ENCODE data around the gene ARL13B. TPM values are rescaled to one million over a fixed set of nuclear protein-coding genes. Genes with fewer than 3 reads are reported as not detected.

Gene ARL13B
- total RNA-seq, 4 donors from 2014 or later = 0.80 to 4.9 (median 3.6) TPM

DNA sequence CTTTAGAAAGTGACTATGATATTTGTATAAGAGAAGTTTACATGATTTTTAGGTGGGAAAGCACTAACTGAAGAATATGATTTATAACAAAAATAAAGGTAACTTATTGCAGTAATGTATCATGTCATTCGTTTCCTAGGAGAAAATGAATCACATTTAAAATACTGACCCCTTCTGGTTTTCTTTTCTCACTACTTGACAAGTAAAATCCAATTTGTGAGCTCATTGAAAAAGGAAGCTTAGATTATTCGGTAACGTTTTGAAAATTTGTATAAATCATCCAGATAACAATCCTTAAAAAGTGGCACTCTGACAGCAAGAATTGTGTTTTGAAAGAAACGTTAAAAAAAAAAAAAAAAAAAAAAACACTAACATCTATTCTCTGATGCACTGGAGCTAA lies 121.9 kb downstream of the ARL13B start:
- TF ChIP-seq POLR2AphosphoS5 (IDR thresholded peaks at IDR 0.05) (no peak), POLR2A (IDR thresholded peaks at IDR 0.05) (no peak), EP300 (IDR thresholded peaks at IDR 0.05; ENCODE audit: low read depth) (no peak)
- TF ChIP-seq, protein P1, sequence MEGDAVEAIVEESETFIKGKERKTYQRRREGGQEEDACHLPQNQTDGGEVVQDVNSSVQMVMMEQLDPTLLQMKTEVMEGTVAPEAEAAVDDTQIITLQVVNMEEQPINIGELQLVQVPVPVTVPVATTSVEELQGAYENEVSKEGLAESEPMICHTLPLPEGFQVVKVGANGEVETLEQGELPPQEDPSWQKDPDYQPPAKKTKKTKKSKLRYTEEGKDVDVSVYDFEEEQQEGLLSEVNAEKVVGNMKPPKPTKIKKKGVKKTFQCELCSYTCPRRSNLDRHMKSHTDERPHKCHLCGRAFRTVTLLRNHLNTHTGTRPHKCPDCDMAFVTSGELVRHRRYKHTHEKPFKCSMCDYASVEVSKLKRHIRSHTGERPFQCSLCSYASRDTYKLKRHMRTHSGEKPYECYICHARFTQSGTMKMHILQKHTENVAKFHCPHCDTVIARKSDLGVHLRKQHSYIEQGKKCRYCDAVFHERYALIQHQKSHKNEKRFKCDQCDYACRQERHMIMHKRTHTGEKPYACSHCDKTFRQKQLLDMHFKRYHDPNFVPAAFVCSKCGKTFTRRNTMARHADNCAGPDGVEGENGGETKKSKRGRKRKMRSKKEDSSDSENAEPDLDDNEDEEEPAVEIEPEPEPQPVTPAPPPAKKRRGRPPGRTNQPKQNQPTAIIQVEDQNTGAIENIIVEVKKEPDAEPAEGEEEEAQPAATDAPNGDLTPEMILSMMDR (IDR thresholded peaks at IDR 0.05) = no peak
- in situ Hi-C loops (cut with MboI; ENCODE audit: low pct_ligation_motif_present in 1 of 4, low pct_unique_long_range_greater_than_20kb in 1 of 4, low sequenced_read_pairs in 3 of 4) = no loop called here
- H3K27ac ChIP-seq = no peak overlapping the region
- H3K4me1 ChIP-seq = no peaks in the 10 kb centered on the region
- 58 to 72% methylated on average over 4 of the region's 4 CpGs for WGBS, 2 donors (ENCODE audit: low coverage in 1 of 2)
- intact Hi-C loops (cut with DNase I; ENCODE audit: low total_unique reads) = no loop called here
- H3K9me3 ChIP-seq = no peaks in the 10 kb centered on the region
- H3K27me3 ChIP-seq = no peaks in the 10 kb centered on the region
- H3K4me3 ChIP-seq = no peak overlapping the region
- DNase-seq = no peak
- peaks cover 0 to 31% (median 10%) of the 10 kb centered on the region in 4 donors for H3K36me3 ChIP-seq

Small RNA genes within 50 kb of the gene (small RNA-seq; reads per million reads assigned to genes)
- 0 reads per million in 4 donors for gene RF00019
- 0 reads per million in 4 donors for gene RNU6-511P

Other genes starting within 250 kb of the ARL13B start
- gene PROS1, start 6.3 kb upstream of the ARL13B start, total RNA-seq = 10 to 100 TPM in 2 of 4 donors, 1 to 10 TPM in 2; 2.2 to 25.5 (median 12.9) TPM
- 10 to 100 TPM in 2 of 4 donors, 1 to 10 TPM in 2; 4.9 to 23.5 (median 11.7) TPM for gene STX19, start 48.4 kb downstream of the ARL13B start, total RNA-seq
- 10 to 100 TPM in 1 of 4 donors, 1 to 10 TPM in 3; 6.0 to 16.7 (median 6.6) TPM for gene DHFR2, start 82.8 kb downstream of the ARL13B start, total RNA-seq
- 10 to 100 TPM; 10.3 to 27.9 (median 19.0) TPM for gene NSUN3, start 82.9 kb downstream of the ARL13B start, total RNA-seq

Measured in transverse colon (tissue), 4 donors.